ENCODE measurements around the gene SHROOM3.

DNA sequence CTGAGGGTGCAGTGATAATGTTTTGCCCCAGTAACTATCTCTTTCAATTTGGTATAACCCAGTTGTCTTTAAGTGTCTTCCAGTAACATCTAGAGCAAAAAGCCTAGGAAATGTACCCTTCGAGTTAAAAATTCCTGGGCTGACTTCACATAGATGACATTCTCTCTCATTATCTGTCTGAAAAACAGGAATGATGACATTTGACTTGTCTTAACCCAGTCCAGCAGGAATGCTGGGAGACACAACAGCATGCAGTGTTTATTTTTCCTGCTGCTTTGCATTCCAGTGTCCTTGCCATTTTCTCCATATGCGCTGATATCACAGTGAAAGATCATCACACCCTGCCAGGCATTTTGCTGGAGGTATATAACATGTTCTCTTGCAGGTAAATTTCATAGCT, 333.0 kb downstream of the SHROOM3 start:
- no peak for TF ChIP-seq POLR2AphosphoS5 (IDR thresholded peaks at IDR 0.05)
- TF ChIP-seq, protein P1, sequence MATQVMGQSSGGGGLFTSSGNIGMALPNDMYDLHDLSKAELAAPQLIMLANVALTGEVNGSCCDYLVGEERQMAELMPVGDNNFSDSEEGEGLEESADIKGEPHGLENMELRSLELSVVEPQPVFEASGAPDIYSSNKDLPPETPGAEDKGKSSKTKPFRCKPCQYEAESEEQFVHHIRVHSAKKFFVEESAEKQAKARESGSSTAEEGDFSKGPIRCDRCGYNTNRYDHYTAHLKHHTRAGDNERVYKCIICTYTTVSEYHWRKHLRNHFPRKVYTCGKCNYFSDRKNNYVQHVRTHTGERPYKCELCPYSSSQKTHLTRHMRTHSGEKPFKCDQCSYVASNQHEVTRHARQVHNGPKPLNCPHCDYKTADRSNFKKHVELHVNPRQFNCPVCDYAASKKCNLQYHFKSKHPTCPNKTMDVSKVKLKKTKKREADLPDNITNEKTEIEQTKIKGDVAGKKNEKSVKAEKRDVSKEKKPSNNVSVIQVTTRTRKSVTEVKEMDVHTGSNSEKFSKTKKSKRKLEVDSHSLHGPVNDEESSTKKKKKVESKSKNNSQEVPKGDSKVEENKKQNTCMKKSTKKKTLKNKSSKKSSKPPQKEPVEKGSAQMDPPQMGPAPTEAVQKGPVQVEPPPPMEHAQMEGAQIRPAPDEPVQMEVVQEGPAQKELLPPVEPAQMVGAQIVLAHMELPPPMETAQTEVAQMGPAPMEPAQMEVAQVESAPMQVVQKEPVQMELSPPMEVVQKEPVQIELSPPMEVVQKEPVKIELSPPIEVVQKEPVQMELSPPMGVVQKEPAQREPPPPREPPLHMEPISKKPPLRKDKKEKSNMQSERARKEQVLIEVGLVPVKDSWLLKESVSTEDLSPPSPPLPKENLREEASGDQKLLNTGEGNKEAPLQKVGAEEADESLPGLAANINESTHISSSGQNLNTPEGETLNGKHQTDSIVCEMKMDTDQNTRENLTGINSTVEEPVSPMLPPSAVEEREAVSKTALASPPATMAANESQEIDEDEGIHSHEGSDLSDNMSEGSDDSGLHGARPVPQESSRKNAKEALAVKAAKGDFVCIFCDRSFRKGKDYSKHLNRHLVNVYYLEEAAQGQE (IDR thresholded peaks at IDR 0.05; ENCODE audit: borderline replicate concordance): no peak

Data from neural cell (in vitro differentiated cells).